Measurements from ENCODE around the gene FOXRED1.

DNA sequence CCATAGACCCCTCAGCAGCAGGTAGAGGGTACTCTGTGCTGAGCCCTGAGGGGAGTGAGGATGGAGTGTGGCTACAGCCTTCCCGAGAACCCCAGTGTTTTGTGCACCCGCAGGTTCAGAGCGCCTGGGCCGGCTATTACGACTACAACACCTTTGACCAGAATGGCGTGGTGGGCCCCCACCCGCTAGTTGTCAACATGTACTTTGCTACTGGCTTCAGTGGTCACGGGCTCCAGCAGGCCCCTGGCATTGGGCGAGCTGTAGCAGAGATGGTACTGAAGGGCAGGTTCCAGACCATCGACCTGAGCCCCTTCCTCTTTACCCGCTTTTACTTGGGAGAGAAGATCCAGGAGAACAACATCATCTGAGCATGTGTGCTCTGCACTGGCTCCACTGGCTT lies 8.4 kb downstream of the FOXRED1 start:
- TF ChIP-seq L3MBTL2 (IDR thresholded peaks at IDR 0.05) = no peak
- TF ChIP-seq, protein P1, sequence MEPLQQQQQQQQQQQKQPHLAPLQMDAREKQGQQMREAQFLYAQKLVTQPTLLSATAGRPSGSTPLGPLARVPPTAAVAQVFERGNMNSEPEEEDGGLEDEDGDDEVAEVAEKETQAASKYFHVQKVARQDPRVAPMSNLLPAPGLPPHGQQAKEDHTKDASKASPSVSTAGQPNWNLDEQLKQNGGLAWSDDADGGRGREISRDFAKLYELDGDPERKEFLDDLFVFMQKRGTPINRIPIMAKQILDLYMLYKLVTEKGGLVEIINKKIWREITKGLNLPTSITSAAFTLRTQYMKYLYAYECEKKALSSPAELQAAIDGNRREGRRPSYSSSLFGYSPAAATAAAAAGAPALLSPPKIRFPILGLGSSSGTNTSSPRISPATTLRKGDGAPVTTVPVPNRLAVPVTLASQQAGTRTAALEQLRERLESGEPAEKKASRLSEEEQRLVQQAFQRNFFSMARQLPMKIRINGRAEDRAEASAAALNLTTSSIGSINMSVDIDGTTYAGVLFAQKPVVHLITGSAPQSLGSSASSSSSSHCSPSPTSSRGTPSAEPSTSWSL (CRISPR knock-in tag; IDR thresholded peaks at IDR 0.05; ENCODE audit: borderline replicate concordance) = no peak
- no peak for TF ChIP-seq CTCF (IDR thresholded peaks at IDR 0.05 in 2 of 3, conservative IDR thresholded peaks at IDR 0.05 in 1 of 3; ENCODE audit: insufficient read depth in 2 of 3, low read depth in 1 of 3, low read length in 3 of 3)
- TF ChIP-seq, protein P2, sequence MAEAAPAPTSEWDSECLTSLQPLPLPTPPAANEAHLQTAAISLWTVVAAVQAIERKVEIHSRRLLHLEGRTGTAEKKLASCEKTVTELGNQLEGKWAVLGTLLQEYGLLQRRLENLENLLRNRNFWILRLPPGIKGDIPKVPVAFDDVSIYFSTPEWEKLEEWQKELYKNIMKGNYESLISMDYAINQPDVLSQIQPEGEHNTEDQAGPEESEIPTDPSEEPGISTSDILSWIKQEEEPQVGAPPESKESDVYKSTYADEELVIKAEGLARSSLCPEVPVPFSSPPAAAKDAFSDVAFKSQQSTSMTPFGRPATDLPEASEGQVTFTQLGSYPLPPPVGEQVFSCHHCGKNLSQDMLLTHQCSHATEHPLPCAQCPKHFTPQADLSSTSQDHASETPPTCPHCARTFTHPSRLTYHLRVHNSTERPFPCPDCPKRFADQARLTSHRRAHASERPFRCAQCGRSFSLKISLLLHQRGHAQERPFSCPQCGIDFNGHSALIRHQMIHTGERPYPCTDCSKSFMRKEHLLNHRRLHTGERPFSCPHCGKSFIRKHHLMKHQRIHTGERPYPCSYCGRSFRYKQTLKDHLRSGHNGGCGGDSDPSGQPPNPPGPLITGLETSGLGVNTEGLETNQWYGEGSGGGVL (CRISPR knock-in tag; IDR thresholded peaks at IDR 0.05) = no peak
- no peak for TF ChIP-seq REST (IDR thresholded peaks at IDR 0.05; ENCODE audit: borderline replicate concordance)
- TF ChIP-seq REST (CRISPR knock-in tag; IDR thresholded peaks at IDR 0.05; ENCODE audit: low read depth) = no peak
- TF ChIP-seq KDM1A (IDR thresholded peaks at IDR 0.05) = no peak
- TF ChIP-seq CCAR2 (IDR thresholded peaks at IDR 0.05; ENCODE audit: low read depth, low read length) = no peak
- TF ChIP-seq, protein P3, sequence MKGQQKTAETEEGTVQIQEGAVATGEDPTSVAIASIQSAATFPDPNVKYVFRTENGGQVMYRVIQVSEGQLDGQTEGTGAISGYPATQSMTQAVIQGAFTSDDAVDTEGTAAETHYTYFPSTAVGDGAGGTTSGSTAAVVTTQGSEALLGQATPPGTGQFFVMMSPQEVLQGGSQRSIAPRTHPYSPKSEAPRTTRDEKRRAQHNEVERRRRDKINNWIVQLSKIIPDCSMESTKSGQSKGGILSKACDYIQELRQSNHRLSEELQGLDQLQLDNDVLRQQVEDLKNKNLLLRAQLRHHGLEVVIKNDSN (CRISPR knock-in tag; IDR thresholded peaks at IDR 0.05) = no peak
- no peak for TF ChIP-seq MAFF (IDR thresholded peaks at IDR 0.05; ENCODE audit: low read length)
- no peak for TF ChIP-seq HDAC6 (IDR thresholded peaks at IDR 0.05; ENCODE audit: low read depth, low read length)
- no peak for TF ChIP-seq E2F1 (CRISPR knock-in tag; IDR thresholded peaks at IDR 0.05)
- no peak for TF ChIP-seq POLR2A (conservative IDR thresholded peaks at IDR 0.05)
- no peak for TF ChIP-seq DLX4 (CRISPR knock-in tag; IDR thresholded peaks at IDR 0.05)

Measured in K562 (cell line).